ENCODE measurements around the gene KCNJ6.

- TF ChIP-seq CTCF (IDR thresholded peaks at IDR 0.05; ENCODE audit: poor library complexity) = no peak
- no peak for TF ChIP-seq EZH2 (IDR thresholded peaks at IDR 0.05; ENCODE audit: borderline replicate concordance)
Measured at GRCh38 chr21:37817242-37817641, 99.0 kb downstream of the KCNJ6 start.

Measured in hepatocyte (in vitro differentiated cells).